ENCODE data around the gene LHFPL6.

Gene LHFPL6

GRCh38 chr13:39602277-39602613, 748 bp downstream of the LHFPL6 start:
- Histone ChIP-seq H3K4me3 (ENCODE audit: low read depth in 1 of 2, low read length in 1 of 2) (no peak overlapping the region), H3K4me1 (ENCODE audit: control insufficient read depth in 1 of 2, insufficient read depth in 1 of 2, low read depth in 1 of 2, low read length in 1 of 2) (peaks cover 0 to 11% of the 10 kb centered on the region in 2 experiments), H3K27ac (no peak overlapping the region), H3K27me3 (peaks cover 75% of the 10 kb centered on the region), H3K36me3 (no peaks in the 10 kb centered on the region), H3K9me3 (no peaks in the 10 kb centered on the region)
- TF ChIP-seq CTCF (IDR thresholded peaks at IDR 0.05): no peak

DNA sequence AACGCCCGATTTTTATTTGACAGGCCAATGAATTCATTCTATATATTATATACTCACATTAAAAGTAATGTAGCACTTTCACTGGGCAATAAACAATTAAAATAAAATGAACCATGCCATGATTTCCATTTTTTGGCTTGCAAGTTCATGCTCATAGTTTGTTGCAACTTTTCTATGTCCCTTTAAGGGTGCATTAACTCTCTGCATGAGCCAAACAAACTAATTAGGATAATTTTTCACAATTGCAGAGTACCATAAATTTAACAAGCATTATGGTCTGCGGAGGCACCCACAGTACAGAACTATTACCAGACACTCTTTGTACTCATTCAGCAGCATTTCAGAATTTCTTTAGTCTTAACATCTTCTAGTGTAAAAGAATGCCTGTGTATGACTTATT, 1.4 kb downstream of the LHFPL6 start:
- no peak for TF ChIP-seq CTCF (IDR thresholded peaks at IDR 0.05)
- H3K27ac ChIP-seq: no peak overlapping the region
- no peak overlapping the region for H3K4me3 ChIP-seq (ENCODE audit: low read depth in 1 of 2, low read length in 1 of 2)
- no peaks in the 10 kb centered on the region for H3K36me3 ChIP-seq
- peaks cover 75% of the 10 kb centered on the region for H3K27me3 ChIP-seq
- no peaks in the 10 kb centered on the region for H3K9me3 ChIP-seq
- peaks cover 0 to 11% of the 10 kb centered on the region in 2 experiments for H3K4me1 ChIP-seq (ENCODE audit: control insufficient read depth in 1 of 2, insufficient read depth in 1 of 2, low read depth in 1 of 2, low read length in 1 of 2)

DNA sequence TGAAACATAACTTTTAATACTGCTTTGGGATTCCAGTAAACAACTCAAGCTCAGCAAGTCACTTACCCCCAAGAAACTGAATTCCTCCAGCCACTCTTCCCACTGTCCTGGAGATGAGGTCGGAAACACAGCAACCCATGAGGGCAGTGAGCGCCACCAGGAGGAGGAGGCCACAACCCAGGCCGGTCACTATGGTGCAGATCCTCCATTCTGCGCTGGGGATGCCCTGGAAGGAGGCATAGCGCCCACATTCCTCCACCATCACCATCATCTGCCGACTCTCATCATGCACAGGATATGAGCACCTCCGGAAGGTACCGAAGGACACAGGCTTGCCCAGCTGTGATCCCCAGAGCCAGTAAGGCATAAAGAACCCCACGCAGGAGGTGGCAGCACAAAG, 2.2 kb downstream of the LHFPL6 start:
- Histone ChIP-seq H3K4me1 (ENCODE audit: control insufficient read depth in 1 of 2, insufficient read depth in 1 of 2, low read depth in 1 of 2, low read length in 1 of 2) (peaks cover 0 to 11% of the 10 kb centered on the region in 2 experiments), H3K9me3 (no peaks in the 10 kb centered on the region), H3K4me3 (ENCODE audit: low read depth in 1 of 2, low read length in 1 of 2) (no peak overlapping the region), H3K27me3 (peaks cover 67% of the 10 kb centered on the region), H3K27ac (no peak overlapping the region), H3K36me3 (no peaks in the 10 kb centered on the region)
- TF ChIP-seq CTCF (IDR thresholded peaks at IDR 0.05): no peak

GRCh38 chr13:39599842-39600241, 3.2 kb downstream of the LHFPL6 start:
- Histone ChIP-seq H3K4me1 (ENCODE audit: control insufficient read depth in 1 of 2, insufficient read depth in 1 of 2, low read depth in 1 of 2, low read length in 1 of 2) (peaks cover 0 to 11% of the 10 kb centered on the region in 2 experiments), H3K36me3 (no peaks in the 10 kb centered on the region), H3K27ac (no peak overlapping the region), H3K27me3 (peaks cover 58% of the 10 kb centered on the region), H3K9me3 (no peaks in the 10 kb centered on the region), H3K4me3 (ENCODE audit: low read depth in 1 of 2, low read length in 1 of 2) (no peak overlapping the region)
- no peak for TF ChIP-seq CTCF (IDR thresholded peaks at IDR 0.05)

DNA sequence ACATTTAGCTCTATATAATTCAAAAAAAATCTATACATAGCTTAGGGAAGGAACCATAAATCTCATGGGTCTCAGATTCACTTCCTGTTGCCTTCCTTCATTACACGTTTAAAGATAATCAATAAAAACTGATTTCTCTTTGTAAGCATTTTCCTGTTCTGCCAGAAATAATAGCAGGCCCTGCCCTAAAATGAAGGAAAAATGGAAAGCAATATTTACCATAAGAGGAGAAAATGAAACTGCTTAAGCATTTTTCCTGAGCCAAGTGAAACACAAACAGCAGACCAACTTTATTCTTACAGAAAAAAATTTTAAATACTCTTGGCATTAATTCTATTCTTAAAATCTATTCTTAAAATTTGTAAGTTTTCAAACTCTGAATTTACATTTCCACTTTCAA, 4.0 kb downstream of the LHFPL6 start:
- Histone ChIP-seq H3K36me3 (no peaks in the 10 kb centered on the region), H3K27ac (no peak overlapping the region), H3K4me3 (ENCODE audit: low read depth in 1 of 2, low read length in 1 of 2) (no peak overlapping the region), H3K27me3 (peaks cover 49% of the 10 kb centered on the region), H3K4me1 (ENCODE audit: control insufficient read depth in 1 of 2, insufficient read depth in 1 of 2, low read depth in 1 of 2, low read length in 1 of 2) (peaks cover 0 to 11% of the 10 kb centered on the region in 2 experiments), H3K9me3 (no peaks in the 10 kb centered on the region)
- TF ChIP-seq CTCF (IDR thresholded peaks at IDR 0.05): no peak

DNA sequence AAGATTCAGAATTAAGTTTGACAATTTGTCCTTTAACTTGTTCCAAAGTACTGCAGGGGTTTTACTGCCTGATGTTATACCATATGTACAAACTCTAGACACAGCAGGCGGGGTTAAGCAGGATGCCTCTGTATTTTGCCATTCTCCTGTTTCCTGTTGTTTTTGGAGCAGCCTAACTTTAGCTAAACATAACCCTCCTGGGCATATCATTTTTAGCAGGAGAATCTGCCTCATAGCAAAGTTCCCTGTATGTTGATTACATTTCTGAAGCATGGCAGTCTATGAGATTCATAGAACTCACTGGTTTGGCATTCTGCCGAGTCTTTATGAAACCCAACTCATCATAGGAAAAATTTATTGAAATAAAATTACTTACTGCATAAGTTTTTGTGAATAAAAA, 5.2 kb downstream of the LHFPL6 start:
- Histone ChIP-seq H3K4me3 (ENCODE audit: low read depth in 1 of 2, low read length in 1 of 2) (no peak overlapping the region), H3K27me3 (peaks cover 38% of the 10 kb centered on the region), H3K4me1 (ENCODE audit: control insufficient read depth in 1 of 2, insufficient read depth in 1 of 2, low read depth in 1 of 2, low read length in 1 of 2) (peaks cover 0 to 4% of the 10 kb centered on the region in 2 experiments), H3K9me3 (no peaks in the 10 kb centered on the region), H3K36me3 (no peaks in the 10 kb centered on the region), H3K27ac (no peak overlapping the region)
- TF ChIP-seq CTCF (IDR thresholded peaks at IDR 0.05): no peak
